BLaER1 (cell line): Measurements from ENCODE around the gene NIT2.

Source experiments
- H3K27ac ChIP-seq: shearing (Covaris generic); formaldehyde crosslinking; 2 replicates; pipeline ENCODE4 v1.8.1; 2022
- H3K27me3 ChIP-seq: shearing (Covaris generic); formaldehyde crosslinking; 2 replicates; pipeline ENCODE4 v1.8.1; 2022
- H3K36me3 ChIP-seq: shearing (Covaris generic); formaldehyde crosslinking; 2 replicates; pipeline ENCODE4 v1.8.1; 2022
- H3K4me1 ChIP-seq: shearing (Covaris generic); formaldehyde crosslinking; 2 replicates; pipeline ENCODE4 v1.8.1; 2022
- H3K4me2 ChIP-seq: shearing (Covaris generic); formaldehyde crosslinking; 2 replicates; pipeline ENCODE4 v1.8.1; 2022
- H3K4me3 ChIP-seq: shearing (Covaris generic); formaldehyde crosslinking; 2 replicates; pipeline ENCODE4 v1.8.1; 2022
- H3K9ac ChIP-seq: shearing (Covaris generic); formaldehyde crosslinking; 2 replicates; pipeline ENCODE4 v1.8.1; 2022
- H3K9me3 ChIP-seq: shearing (Covaris generic); formaldehyde crosslinking; 2 replicates; pipeline ENCODE4 v1.8.1; 2022
- H4K20me1 ChIP-seq: shearing (Covaris generic); formaldehyde crosslinking; 2 replicates; pipeline ENCODE4 v1.8.1; 2022
- Cebpa-rat ChIP-seq: shearing (Covaris generic); IDR thresholded peaks from 2 replicates; pipeline ENCODE4 v1.8.1; 2022

The NIT2 gene, protein sequence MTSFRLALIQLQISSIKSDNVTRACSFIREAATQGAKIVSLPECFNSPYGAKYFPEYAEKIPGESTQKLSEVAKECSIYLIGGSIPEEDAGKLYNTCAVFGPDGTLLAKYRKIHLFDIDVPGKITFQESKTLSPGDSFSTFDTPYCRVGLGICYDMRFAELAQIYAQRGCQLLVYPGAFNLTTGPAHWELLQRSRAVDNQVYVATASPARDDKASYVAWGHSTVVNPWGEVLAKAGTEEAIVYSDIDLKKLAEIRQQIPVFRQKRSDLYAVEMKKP

DNA sequence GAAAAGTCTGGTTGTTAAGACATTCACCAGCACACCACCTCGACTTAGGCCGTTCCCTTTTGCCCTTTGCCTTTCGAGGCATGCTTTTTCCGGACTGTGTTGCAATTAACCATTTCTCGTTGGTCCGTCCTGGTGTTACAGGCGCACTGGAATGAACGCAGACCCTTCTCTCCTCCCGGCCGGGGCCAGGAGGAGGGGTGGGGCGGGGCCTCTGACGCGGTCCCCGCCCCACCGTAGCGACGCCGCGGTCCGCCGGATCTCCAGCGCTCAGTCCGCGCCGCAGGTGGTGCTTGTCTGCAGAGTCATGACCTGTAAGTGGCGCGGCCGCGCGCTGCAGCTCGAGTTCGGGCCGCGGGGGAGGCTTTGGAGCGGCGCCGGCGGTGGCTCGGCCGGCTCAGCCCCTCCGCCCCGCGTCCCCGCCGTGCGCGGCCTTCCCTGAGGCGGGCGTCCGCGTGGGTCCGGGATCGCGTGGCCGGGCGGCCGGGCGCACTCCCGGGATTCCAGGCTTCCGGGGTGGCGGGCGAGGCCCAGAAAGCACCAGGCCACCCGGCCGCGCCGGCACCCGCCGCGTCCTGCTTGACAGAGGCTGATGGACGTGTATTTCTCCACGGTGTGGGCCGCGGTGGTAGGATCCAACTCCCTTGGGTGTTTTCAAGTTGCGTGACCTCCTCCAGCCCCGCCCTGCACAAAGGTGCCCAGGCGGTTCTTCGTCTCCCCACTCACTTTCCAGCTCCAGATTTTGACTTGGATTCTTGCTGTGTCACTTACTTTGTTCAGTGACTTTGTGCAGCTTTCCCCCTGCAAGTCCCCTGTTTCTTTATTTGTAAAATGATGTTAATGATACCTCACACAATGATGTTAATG lies at the start of gene NIT2:
TSS of gene NIT2 (plus strand) at position 270 of the 864 bp plus-strand sequence. CDS start at position 305, 35 bp downstream.
- TF ChIP-seq Cebpa-rat: no peak
- H3K36me3 ChIP-seq: peaks cover 10% of the 10 kb centered on the region
- 0 out of 2 replicates have a peak, but pooled peaks cover 4% of the 10 kb centered on the region for H4K20me1 ChIP-seq
- peak within 1 kb of the TSS; percentile 89 for H3K4me2 ChIP-seq
- no peaks in the 10 kb centered on the region for H3K9me3 ChIP-seq
- peaks cover 18% of the 10 kb centered on the region for H3K4me1 ChIP-seq
- H3K27me3 ChIP-seq: no peaks in the 10 kb centered on the region
- H3K27ac ChIP-seq: peak within 1 kb of the TSS; percentile 93
- peak within 1 kb of the TSS; percentile 91 for H3K4me3 ChIP-seq
- peak within 1 kb of the TSS; percentile 91 for H3K9ac ChIP-seq

DNA sequence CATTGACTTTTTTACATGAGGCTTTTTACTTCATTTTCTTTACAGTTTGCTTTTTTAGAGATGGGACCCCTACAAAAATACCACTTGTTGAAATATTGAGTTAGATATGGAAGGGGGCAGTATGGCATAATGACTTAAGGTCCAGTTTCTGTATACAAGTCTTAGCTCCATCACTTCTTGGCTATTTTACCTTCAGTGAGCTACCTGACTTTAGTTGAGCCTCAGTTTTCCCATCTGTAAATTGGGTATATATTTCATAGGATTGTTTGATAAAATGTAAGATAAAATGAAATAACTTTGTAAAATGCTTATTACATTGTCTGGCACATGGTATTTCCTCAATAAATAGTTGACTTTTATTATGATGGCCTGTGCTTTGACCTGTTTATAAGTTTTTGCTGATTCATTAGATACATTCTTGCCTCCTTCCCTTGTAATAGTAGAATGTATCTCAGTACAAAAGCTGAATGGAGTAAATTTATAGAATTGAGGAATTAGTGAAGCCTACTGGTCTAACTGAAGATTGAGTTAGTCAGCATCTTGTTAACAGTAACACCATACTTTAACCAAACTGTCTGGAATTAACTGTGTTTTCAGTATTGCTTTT lies 46.2 kb upstream of the NIT2 start:
- Histone ChIP-seq H3K27ac (no peak overlapping the region), H3K36me3 (peaks cover 59% of the 10 kb centered on the region), H3K4me3 (no peak overlapping the region), H3K9me3 (no peaks in the 10 kb centered on the region), H4K20me1 (no peaks in the 10 kb centered on the region), H3K4me1 (peaks cover 10% of the 10 kb centered on the region; the same call in 1 of the 2 replicates), H3K9ac (no peak overlapping the region), H3K4me2 (no peak overlapping the region), H3K27me3 (no peaks in the 10 kb centered on the region)
- TF ChIP-seq Cebpa-rat: no peak

GRCh38 chr3:100289339-100289738 lies 45.2 kb upstream of the NIT2 start:
- peaks cover 57% of the 10 kb centered on the region for H3K36me3 ChIP-seq
- H4K20me1 ChIP-seq: no peaks in the 10 kb centered on the region

DNA sequence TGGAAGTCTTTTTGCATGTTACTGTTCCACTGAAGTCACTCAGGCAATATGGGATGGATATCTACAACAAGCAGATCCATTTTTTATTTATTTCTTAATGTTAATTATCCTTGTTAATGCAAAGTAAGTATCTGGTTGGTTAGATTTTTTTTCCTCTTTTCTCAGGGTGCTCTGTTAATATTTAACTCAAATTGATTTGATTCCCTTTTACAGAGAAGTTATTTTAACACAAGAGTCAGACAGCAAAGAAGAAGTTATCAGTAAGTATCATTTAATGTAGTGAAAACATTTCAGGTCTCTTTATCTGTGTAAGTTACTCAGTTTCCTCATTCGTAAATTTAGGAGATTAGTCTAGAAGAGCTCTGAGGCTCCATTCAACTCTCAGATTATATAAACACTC lies 39.5 kb upstream of the NIT2 start:
- Histone ChIP-seq H4K20me1 (no peaks in the 10 kb centered on the region), H3K27ac (no peak overlapping the region), H3K27me3 (no peaks in the 10 kb centered on the region), H3K4me2 (no peak overlapping the region), H3K9ac (no peak overlapping the region), H3K4me1 (no peaks in the 10 kb centered on the region), H3K4me3 (no peak overlapping the region), H3K36me3 (peaks cover 46% of the 10 kb centered on the region), H3K9me3 (no peaks in the 10 kb centered on the region)
- TF ChIP-seq Cebpa-rat: no peak

More at GRCh38 chr3:100289339-100289738, 45.2 kb upstream of the NIT2 start:
- H3K4me1 ChIP-seq: peaks cover 10% of the 10 kb centered on the region; the same call in 1 of the 2 replicates
- no peak overlapping the region for H3K4me3 ChIP-seq
- no peak overlapping the region for H3K27ac ChIP-seq
- no peak for TF ChIP-seq Cebpa-rat
- H3K27me3 ChIP-seq: no peaks in the 10 kb centered on the region
- H3K9ac ChIP-seq: no peak overlapping the region
- no peaks in the 10 kb centered on the region for H3K9me3 ChIP-seq
- peak overlapping the region; percentile 4; the same call in 1 of the 2 replicates for H3K4me2 ChIP-seq

DNA sequence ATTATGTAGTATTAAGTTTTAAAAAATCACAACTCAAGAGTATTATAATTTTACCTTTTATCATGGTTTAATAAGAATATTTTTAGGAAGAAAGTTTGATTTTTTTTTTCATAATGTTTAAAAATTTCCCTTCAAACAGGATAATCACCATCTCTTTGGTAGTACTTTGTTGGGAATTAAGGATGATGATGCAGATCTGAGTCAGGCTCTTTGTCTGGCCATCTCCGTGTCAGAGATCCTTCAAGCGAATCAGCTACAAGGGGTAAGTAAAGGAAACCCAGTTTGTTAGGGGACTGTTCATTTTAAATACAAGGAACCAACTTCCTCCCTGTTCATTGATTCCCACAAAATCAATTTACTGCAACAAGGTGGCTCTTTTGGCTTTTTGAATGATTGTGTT lies 36.8 kb upstream of the NIT2 start:
- Histone ChIP-seq H3K9ac (no peak overlapping the region), H3K4me2 (no peak overlapping the region), H3K36me3 (peaks cover 39% of the 10 kb centered on the region), H3K27me3 (no peaks in the 10 kb centered on the region), H4K20me1 (no peaks in the 10 kb centered on the region), H3K27ac (no peak overlapping the region), H3K4me3 (no peak overlapping the region), H3K9me3 (no peaks in the 10 kb centered on the region), H3K4me1 (no peaks in the 10 kb centered on the region)
- TF ChIP-seq Cebpa-rat: no peak

DNA sequence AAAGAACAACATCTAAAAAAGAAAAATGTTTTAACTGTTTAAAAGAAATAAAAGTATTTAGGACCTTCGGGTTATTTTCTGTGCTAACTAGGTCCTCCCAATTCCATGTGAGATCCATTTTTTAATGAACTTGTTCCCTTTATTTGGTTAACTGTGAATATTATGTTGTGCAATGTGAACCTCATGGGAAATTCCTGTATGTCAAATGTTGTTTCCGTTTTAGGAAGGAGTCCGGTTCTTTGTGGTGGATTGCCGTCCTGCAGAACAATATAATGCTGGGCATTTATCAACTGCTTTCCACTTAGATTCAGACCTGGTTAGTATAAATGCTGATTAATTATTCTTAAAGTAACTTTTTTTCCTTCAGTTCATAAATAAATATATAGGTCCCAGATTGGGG lies 35.5 kb upstream of the NIT2 start:
- Histone ChIP-seq H3K27ac (no peak overlapping the region), H3K9me3 (no peaks in the 10 kb centered on the region), H3K4me1 (no peaks in the 10 kb centered on the region), H3K27me3 (no peaks in the 10 kb centered on the region), H3K36me3 (peaks cover 31% of the 10 kb centered on the region), H4K20me1 (no peaks in the 10 kb centered on the region), H3K4me2 (no peak overlapping the region), H3K4me3 (no peak overlapping the region), H3K9ac (no peak overlapping the region)
- no peak for TF ChIP-seq Cebpa-rat

DNA sequence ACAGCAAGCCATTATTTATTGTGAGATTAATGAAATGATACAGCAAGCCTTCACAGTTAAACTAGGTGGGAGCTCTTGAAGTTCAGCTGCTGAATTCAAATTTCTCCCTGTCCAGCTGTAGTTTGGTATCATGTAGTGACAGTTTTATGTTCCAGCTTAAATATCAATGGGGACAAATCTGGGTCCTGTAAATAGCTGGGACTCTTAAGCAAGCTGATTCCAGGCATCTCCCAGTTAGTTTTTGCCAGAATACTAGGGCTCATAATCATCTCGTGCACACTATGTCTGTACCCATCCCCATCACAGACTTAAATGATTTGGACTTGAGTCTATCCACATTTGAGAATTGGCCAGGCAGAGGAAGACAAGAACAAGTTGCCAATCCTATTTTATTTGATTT lies 27.9 kb upstream of the NIT2 start:
- H3K36me3 ChIP-seq: peaks cover 18% of the 10 kb centered on the region
- TF ChIP-seq Cebpa-rat: no peak
- no peak overlapping the region for H3K4me2 ChIP-seq
- no peak overlapping the region for H3K4me3 ChIP-seq
- no peaks in the 10 kb centered on the region for H3K9me3 ChIP-seq
- no peaks in the 10 kb centered on the region for H4K20me1 ChIP-seq
- no peaks in the 10 kb centered on the region for H3K4me1 ChIP-seq
- H3K27me3 ChIP-seq: no peaks in the 10 kb centered on the region
- no peak overlapping the region for H3K9ac ChIP-seq
- H3K27ac ChIP-seq: no peak overlapping the region

GRCh38 chr3:100310355-100310965 lies 24.1 kb upstream of the NIT2 start:
- Histone ChIP-seq H3K9me3 (no peaks in the 10 kb centered on the region), H3K4me1 (no peaks in the 10 kb centered on the region), H3K27ac (no peak overlapping the region), H3K27me3 (no peaks in the 10 kb centered on the region), H3K4me2 (no peak overlapping the region), H3K4me3 (no peak overlapping the region), H4K20me1 (no peaks in the 10 kb centered on the region), H3K36me3 (peaks cover 18% of the 10 kb centered on the region), H3K9ac (no peak overlapping the region)
- no peak for TF ChIP-seq Cebpa-rat

- Histone ChIP-seq H3K9ac (no peak overlapping the region), H3K27me3 (no peaks in the 10 kb centered on the region), H3K4me3 (no peak overlapping the region), H3K36me3 (peaks cover 17% of the 10 kb centered on the region), H3K27ac (no peak overlapping the region), H4K20me1 (no peaks in the 10 kb centered on the region), H3K4me1 (no peaks in the 10 kb centered on the region), H3K9me3 (no peaks in the 10 kb centered on the region), H3K4me2 (no peak overlapping the region)
- no peak for TF ChIP-seq Cebpa-rat
Measured at GRCh38 chr3:100311011-100311410, 23.5 kb upstream of the NIT2 start.
